Heart left ventricle (tissue), 16 donors: ENCODE data around the gene FOXO6. TPM values are rescaled to one million over a fixed set of nuclear protein-coding genes. Genes with fewer than 3 reads are reported as not detected.
A peak's percentile ranks its signal among the peaks of the same experiment; 100 is the strongest.

ENCODE experiments used
- ATAC-seq, 4 donors: fragments of 200-7000 bp; cut with Tn5 transposase; one replicate each; pipeline ENCODE4 v1.9.1; 2020 to 2022; ENCODE audit warnings: moderate library complexity in 4 of 4, mild to moderate bottlenecking in 3 of 4, moderate number of reproducible peaks in 1 of 4
- DNase-seq, 5 donors: peaks; one replicate each; pipeline ENCODE4 v3.0.0-alpha.2; 2020
- H3K27ac ChIP-seq, 12 donors: fragments of 200-600 bp; sonication (generic) in 4 of 12; one replicate each; pipeline versions ENCODE4 v1.5.0 to v1.8.0; 2016 to 2022; ENCODE audit warnings: mild to moderate bottlenecking in 2 of 12
- H3K27me3 ChIP-seq, 9 donors: fragments of 200-600 bp; sonication (generic) in 2 of 9; one replicate each; pipeline versions ENCODE4 v1.5.1 to v1.8.0; 2016 to 2022; ENCODE audit warnings: mild to moderate bottlenecking in 3 of 9
- H3K36me3 ChIP-seq, 9 donors: fragments of 200-600 bp; sonication (generic) in 2 of 9; one replicate each; pipeline versions ENCODE4 v1.5.0 to v1.8.0; 2018 to 2022; ENCODE audit warnings: mild to moderate bottlenecking in 2 of 9
- H3K4me1 ChIP-seq, 12 donors: fragments of 200-600 bp; sonication (generic) in 4 of 12; one replicate each; pipeline versions ENCODE4 v1.5.0 to v1.8.0; 2016 to 2022; ENCODE audit warnings: mild to moderate bottlenecking in 3 of 12
- H3K4me3 ChIP-seq, 12 donors: fragments of 200-600 bp; sonication (generic) in 4 of 12; one replicate each; pipeline versions ENCODE4 v1.5.0 to v1.8.0; 2017 to 2022; ENCODE audit warnings: mild to moderate bottlenecking in 9 of 12, moderate library complexity in 4 of 12
- H3K9me3 ChIP-seq, 12 donors: fragments of 200-600 bp; sonication (generic) in 4 of 12; one replicate each; pipeline versions ENCODE4 v1.5.0 to v1.8.0; 2016 to 2022; ENCODE audit warnings: mild to moderate bottlenecking in 1 of 12
- CTCF ChIP-seq, 12 donors: fragments of 200-600 bp; sonication (generic) in 4 of 12; IDR thresholded peaks; one replicate each; pipeline versions ENCODE4 v1.5.0 to v1.8.0; 2018 to 2022; ENCODE audit warnings: antibody characterized with exemption in 12 of 12, mild to moderate bottlenecking in 5 of 12
- POLR2A ChIP-seq, 2 donors: fragments of 450-650 bp; IDR thresholded peaks; one replicate each; pipeline ENCODE4 v1.6.1; 2017; ENCODE audit warnings: antibody characterized with exemption in 2 of 2, mild to moderate bottlenecking in 2 of 2, moderate library complexity in 2 of 2
- WGBS, 4 donors: extraction: QIAGEN DNeasy Blood & Tissue Kit in 2 of 4; methylation state at CpG; one replicate each; pipeline versions ENCODE4 v1.1.5 to v1.1.7; 2013 to 2018; 5-methylcytosine and 5-hydroxymethylcytosine counted together
- intact Hi-C, 10 donors: fragments of 100-400 bp; cut with DNase I; formaldehyde crosslinking; loops; one replicate each; pipeline versions ENCODE4 v1.11.1 to v1.14.2; 2022
- polyA plus RNA-seq, 2 donors: library from polyadenylated mRNA; stranded (reverse); fragments of 200-250 nt; gene quantifications; one replicate each; pipeline ENCODE4 v1.2.3, GENCODE V29; 2013
- total RNA-seq, 9 donors: library from RNA; depleted of rRNA in 2 of 9; stranded (reverse); fragments of >200 nt in 2 of 9; fragmentation: NEBNext Ultra II Directional in 3 of 9; extraction: Animal tissue kit (Norgen Biotek cat#: 25700) in 3 of 9; gene quantifications; one replicate each; pipeline versions ENCODE4 v1.1.0 to v1.2.4, GENCODE V29; 2016 to 2023
- donor health status: ischemic (EF 13 %, LVEDD 7.1; RV severe dilation, severe dysfunction).
- donor health status: healthy with polysubstance abuse.
- donor health status: DM: no; HTN: yes; CAD: no.
- donor health status: DM: no; HTN: no; CAD: no.
- donor health status: ischemic (EF 25% LVEDD 6.9; RV normal size, moderate dysfunction).
- donor health status: ischemic (EF 25% LVEDD 5.7; RV mildly dilated, moderate dysfunction).
- donor health status: healthy.
- donor health status: DM: yes; HTN: yes; CAD: no.
- donor health status: ischemic (EF 35%, LVEDD 5.7; RV mildly dilated, moderate dysfunction).
- donor health status: nonischemic (EF 11% LVEDD 7.7; RV severe dilation, severe dysfunction).
- donor health status: DM: yes; HTN: yes; CAD: no.
- donor health status: PGD.
- donor health status: ischemic (EF 29% LVEDD 5.4; RV normal size, mild dysfunction).
- donor health status: nonischemic (EF 23%, LVEDD 6.1; RV moderate dilation, normal function).

FOXO6 gene
- total and polyA plus RNA-seq, 11 donors: 0.69 to 4.8 (median 1.4) TPM

GRCh38 chr1:41382480-41383090 lies 21.4 kb downstream of the FOXO6 start:
- ATAC-seq (peak in 3 of 4 donors; percentile 33 to 68 (median 58)), DNase-seq (peak; percentile 57 to 75 (median 63))
- Histone ChIP-seq H3K4me3 (peak overlapping the region; percentile 34 to 76 (median 58)), H3K4me1 (peaks cover 0 to 44% (median 19%) of the 10 kb centered on the region in 12 donors), H3K9me3 (no peaks in the 10 kb centered on the region), H3K36me3 (peaks cover 0 to 6% (median 0%) of the 10 kb centered on the region in 9 donors), H3K27ac (peak overlapping the region; percentile 30 to 98 (median 84)), H3K27me3 (peaks cover 0 to 33% (median 0%) of the 10 kb centered on the region in 9 donors)
- intact Hi-C loops: no loop called here
- TF ChIP-seq CTCF (IDR thresholded peaks at IDR 0.05): peak in 2 of 12 donors; percentile 2 to 11
- no peak for TF ChIP-seq POLR2A (IDR thresholded peaks at IDR 0.05)
- 6 to 25% (median 17%) methylated on average over 28 to 48 of the region's 48 CpGs for WGBS, 4 donors

GRCh38 chr1:41383094-41383852 lies 22.0 kb downstream of the FOXO6 start:
- no peak for TF ChIP-seq POLR2A (IDR thresholded peaks at IDR 0.05)
- TF ChIP-seq CTCF (IDR thresholded peaks at IDR 0.05): no peak
- peaks cover 0 to 51% (median 25%) of the 10 kb centered on the region in 12 donors for H3K4me1 ChIP-seq
- peaks cover 0 to 33% (median 0%) of the 10 kb centered on the region in 9 donors for H3K27me3 ChIP-seq
- ATAC-seq: no peak
- 34 to 44% (median 40%) methylated on average over 45 of the region's 45 CpGs for WGBS, 4 donors
- no peaks in the 10 kb centered on the region for H3K9me3 ChIP-seq
- intact Hi-C loops: no loop called here
- H3K4me3 ChIP-seq: peak overlapping the region in 10 of 12 donors; percentile 34 to 76 (median 60)
- peaks cover 0 to 6% (median 0%) of the 10 kb centered on the region in 9 donors for H3K36me3 ChIP-seq
- DNase-seq: no peak
- peak overlapping the region in 11 of 12 donors; percentile 62 to 98 (median 85) for H3K27ac ChIP-seq

GRCh38 chr1:41384579-41384978 lies 23.3 kb downstream of the FOXO6 start:
- no peaks in the 10 kb centered on the region for H3K36me3 ChIP-seq
- intact Hi-C loops: no loop called here
- ATAC-seq (no peak), DNase-seq (no peak)
- H3K9me3 ChIP-seq: no peaks in the 10 kb centered on the region
- no peak overlapping the region for H3K27ac ChIP-seq
- TF ChIP-seq CTCF (IDR thresholded peaks at IDR 0.05) (no peak), POLR2A (IDR thresholded peaks at IDR 0.05) (no peak)
- H3K27me3 ChIP-seq: peaks cover 0 to 33% (median 0%) of the 10 kb centered on the region in 9 donors
- H3K4me1 ChIP-seq: peaks cover 0 to 58% (median 26%) of the 10 kb centered on the region in 12 donors
- H3K4me3 ChIP-seq: no peak overlapping the region
